Astrocyte of the hippocampus (primary cell): ENCODE results near the gene SFMBT1.
"Not testable (repeated sequence)": the region's sequence is repeated elsewhere in the genome, so short reads cannot be mapped to it uniquely, and the experiment has no call there.

Experiments used
- DNase-seq: peaks from one replicate; pipeline ENCODE4 v3.0.0; 2011; ENCODE audit warnings: low read depth, low spot score

The SFMBT1 gene

DNA sequence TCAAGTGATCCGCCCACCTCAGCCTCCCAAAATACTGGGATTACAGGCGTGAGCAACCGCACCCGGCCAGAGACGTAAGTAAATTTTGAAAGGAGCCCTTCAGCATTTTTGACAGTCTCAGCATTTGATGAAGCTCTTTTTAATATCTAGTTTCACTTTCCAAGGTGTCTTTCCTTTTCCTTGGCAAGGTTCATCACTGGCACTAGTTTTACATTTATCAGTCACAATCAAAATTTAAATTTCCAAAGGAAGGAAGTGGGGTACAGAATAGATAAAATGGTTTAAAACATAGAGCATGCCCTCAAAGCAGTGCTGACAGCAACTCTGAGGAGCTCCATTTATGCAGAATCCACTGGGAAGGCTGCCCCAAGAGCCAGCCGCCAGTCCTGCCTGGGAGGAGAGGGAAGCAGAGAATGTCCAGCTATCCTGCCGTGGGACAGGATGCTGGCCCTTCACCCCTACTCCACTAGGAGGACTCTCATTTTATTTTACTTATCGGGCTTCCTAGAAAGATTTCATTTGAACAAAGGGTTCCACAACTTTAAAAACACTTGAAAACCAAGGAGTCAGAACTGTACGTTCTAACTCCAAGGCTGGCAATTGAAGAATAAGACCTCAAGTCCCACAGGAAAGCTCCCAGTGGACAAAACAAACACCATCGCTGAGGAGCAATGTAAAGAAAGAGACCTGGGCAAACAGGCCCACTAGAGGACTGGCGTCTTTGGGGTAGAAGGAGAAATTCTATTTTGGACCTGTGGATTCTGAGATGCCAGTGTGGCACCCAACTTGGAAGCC lies 9.9 kb downstream of the SFMBT1 start:
- DNase-seq = no peak

DNA sequence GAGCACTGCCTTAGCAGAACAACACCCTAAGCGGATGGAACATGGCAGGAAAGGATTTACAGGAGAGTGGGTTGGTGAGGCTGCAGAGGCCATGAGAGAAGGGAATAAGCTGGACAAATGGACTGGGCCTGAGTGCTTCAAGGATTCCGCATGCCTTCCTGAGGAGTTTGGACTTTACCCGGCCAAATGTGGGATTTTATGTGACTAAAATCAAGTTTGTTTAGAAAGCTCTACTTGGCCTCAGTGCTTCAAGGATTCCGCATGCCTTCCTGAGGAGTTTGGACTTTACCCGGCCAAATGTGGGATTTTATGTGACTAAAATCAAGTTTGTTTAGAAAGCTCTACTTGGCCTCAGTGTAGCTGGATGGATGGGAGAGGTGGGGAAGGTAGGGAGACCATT lies 10.9 kb downstream of the SFMBT1 start:
- DNase-seq = not testable (repeated sequence)

GRCh38 chr3:53034411-53034810 lies 11.5 kb downstream of the SFMBT1 start:
- not testable (repeated sequence) for DNase-seq

GRCh38 chr3:53032609-53033008 lies 13.3 kb downstream of the SFMBT1 start:
- no peak for DNase-seq

DNA sequence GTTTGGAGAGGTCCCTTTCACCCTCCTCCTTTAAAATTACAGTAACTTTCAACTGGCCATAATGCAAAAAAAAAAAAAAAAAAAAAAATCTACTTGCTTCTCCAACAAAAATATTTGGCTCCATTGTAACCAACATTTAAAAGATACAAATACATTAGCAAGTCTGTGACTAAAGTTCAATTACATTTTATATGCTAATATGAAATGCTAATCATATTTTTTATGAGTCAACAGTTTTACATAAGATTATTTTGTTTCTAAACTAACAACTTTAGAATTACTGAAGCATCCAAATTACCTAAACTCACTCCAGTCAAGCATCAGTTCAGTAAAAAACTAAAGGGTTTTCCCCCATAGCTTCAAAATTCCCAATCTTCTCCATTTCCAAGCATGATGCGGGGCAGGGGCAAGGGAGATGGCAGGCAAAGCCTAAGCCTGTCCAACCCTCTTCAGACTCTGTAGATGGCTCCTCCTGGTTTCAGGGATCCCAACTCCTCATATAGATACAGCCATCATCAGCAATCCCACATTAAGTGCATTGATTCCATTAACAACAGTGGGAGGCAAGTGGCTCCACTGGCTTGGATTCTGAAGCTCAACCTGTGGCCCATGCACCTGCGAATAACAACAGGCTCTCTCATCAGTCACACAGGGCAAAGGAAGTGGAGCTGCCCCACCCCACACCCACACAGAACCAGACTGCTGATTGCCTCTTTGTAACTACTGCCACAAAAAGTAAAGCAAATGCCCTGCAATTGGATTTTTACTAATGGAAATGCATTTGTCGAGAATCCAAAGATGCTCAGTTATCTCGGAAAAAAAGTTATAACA lies 15.0 kb downstream of the SFMBT1 start:
- DNase-seq = no peak

- no peak for DNase-seq
These were observed 17.2 kb downstream of the SFMBT1 start for GRCh38 chr3:53028641-53029040.

GRCh38 chr3:53027254-53027844 lies 18.5 kb downstream of the SFMBT1 start:
- DNase-seq = no peak

DNA sequence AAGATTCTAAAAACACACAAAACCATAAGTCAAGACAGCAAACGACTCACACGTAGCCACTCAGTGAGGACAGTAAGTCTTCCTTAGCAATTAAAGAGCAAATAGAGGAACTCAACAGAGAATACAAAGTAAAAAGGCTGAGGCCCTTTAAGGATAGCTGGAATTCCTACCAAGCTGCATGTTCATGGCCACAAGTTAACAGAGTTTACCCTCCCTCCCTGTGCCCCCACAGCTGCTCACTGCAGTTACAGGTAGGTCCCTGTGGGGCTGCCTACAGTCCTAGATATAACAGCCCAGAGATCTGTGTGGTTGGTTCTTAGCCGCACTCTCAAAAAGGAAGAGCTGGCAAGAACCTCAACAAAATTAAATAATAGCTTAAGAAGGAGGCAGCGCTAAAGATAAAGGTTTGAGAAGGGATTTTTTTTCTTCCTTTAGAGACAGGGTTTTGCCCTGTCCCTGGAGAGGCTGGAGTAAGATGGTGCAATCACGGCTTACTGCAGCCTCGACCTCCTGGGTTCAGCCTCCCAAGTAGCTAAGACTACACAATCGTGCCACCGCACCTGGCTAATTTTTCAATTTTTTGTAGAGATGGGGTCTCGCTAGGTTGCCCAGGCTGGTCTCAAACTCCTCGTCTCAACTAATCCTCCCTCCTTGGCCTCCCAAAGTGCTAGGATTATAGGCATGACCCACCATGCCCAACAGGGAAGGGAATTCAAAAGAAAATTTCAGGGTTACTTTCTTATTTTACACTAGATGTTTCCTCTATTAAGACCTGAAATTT lies 19.3 kb downstream of the SFMBT1 start:
- no peak for DNase-seq

DNA sequence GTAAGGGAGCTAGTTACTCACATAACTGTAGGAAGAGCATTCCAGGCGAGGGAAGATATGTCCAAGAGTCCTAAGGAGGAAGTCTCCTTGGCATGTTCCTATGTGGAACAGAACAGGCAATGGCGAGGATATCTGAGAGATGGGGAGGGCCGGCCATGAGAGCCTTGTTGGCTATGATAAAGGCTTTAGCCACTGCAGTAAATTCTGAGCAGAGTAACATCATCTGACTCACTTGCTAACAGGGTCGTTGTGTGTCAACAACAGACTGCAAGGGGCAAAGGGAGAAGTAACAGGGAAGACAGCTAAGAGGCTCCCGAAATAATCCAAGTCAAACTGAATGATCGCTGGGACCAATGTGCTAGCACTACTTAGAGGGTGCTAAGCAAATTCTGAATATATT lies 21.6 kb downstream of the SFMBT1 start:
- no peak for DNase-seq

DNA sequence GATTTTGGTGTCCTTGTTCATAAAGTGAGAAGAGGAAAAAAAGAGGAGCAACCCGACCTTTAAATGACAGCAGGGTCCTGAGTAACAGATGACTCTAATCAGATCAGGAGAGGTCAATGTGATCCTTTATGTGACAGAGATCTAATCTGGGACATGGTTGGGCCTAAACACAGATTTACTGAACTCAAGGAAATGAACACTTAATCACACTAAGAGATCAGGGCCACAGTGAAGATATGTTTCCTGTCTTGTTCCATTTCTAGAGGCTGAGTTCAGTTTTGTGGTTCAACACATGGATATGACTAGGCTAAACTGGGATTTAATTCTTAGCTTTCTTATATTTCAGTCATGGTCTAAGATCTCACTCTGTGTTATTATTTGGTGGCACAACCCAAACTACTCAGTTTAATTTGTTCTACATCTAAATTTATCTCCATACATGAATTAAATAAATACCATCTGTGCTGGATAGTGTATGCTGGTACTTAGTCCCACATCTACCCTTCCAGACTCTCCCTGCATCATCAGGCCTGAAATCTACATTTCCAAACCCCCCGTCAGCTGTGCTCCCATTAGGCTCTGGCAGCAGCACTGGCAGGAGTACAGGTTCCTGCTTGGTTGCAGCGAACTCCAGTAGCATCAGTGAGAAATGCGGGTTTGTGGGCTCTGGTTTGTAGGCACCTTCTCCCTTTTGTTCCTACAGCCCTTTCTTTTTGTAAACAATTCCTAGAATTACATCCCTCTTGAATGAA lies 22.6 kb downstream of the SFMBT1 start:
- DNase-seq = no peak

DNA sequence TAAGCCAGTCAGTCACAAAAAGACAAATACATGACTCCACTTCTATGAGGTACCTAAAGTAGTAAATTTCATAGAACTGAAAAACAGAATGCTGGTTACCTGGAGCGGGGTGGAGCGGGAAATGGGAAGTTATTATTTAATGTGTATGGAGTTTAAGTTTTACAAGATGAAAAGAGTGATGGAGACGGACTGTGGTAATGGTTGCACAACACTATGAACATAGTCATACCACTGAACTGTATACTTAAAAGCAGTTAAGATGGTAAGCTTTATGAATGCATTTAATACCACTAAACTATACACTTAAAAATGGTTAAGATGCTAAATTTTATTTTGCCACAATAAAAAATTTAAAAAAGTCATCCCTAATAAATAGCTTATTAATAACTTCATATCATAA lies 23.2 kb downstream of the SFMBT1 start:
- DNase-seq = no peak

- peak; percentile 67 for DNase-seq
These were observed 29.6 kb downstream of the SFMBT1 start for GRCh38 chr3:53016236-53016635.

- no peak for DNase-seq
These were observed 34.5 kb downstream of the SFMBT1 start for GRCh38 chr3:53011324-53011723.

- no peak for DNase-seq
These were observed 35.9 kb downstream of the SFMBT1 start for GRCh38 chr3:53009826-53010539.

DNA sequence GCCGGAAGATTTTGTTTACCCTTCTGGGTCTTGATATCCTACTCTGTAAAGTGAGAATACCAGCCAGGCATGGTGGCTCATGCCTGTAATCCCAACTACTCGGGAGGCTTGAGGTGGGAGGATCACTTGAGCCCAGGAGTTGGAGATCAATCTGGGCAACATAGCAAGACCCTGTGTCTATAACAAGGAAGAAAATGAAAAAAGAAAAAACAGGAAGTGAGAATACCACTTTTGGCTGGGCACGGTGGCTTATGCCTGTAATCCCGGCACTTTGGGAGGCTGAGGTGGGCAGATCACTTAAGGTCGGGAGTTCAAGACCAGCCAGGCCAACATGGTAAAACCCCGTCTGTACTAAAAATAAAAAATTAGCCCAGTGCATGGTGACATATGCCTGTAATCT lies 36.9 kb downstream of the SFMBT1 start:
- no peak for DNase-seq

GRCh38 chr3:53005854-53006513 lies 39.9 kb downstream of the SFMBT1 start:
- no peak for DNase-seq

DNA sequence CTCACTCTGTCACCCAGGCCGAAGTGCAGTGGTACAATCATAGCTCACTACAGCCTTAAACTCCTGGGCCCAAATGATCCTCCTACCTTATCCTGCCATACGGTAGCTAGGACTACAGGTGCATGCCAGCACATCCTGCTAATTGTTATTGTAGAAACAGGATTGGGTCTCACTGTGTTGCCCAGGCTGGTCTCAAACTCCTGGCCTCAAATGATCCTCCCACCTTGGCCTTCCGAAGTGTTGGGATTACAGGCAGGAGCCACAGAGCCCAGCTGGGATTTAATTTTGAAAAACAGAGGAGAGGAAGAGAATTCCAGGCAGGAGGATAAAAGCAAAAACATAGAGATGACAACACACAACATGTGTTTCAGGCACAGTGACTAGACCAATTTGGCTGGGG lies 40.5 kb downstream of the SFMBT1 start:
- no peak for DNase-seq

GRCh38 chr3:53003320-53003719 lies 42.6 kb downstream of the SFMBT1 start:
- DNase-seq = no peak

DNA sequence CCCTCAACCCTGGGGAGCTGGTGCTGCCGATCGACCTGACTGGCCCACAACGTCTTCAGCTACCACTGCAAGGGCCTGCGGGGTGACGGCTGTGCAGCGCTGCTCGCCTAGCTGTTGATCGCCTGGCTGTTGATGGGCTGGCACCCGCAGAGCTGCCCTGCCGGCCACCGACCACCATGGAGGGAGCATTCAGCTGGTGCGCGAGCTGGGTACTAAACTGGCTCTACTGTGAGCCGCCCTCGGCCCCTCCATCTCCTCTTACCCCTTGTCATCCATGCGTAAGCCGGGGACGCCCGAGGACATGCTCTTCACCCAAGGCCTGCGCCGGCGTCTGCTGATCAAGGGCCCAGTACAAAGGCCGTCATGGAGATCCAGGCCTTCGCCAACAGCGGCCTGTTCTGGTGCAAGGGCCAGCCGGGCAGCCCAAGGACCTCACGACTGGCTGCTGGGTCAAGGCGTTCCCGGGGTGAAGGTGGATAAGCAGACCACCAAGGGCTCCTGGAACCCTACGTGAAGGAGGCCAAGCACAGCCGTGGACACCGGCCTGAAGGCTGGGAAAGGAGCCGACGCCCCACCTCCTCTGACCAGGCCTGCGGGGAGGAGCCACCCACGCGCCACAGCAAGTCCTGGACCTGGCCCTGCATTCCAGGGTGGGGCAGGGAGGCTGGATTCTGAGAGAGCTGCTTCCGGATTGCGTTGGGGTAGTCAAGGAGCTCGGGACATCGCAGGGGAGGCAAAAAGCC lies 46.9 kb downstream of the SFMBT1 start:
- DNase-seq = no peak
